Myocyte (in vitro differentiated cells): ENCODE results near the gene HIRA. TPM values are rescaled to one million over a fixed set of nuclear protein-coding genes. Genes with fewer than 3 reads are reported as not detected.

ENCODE experiments used
- DNase-seq: peaks from one replicate; pipeline ENCODE4 v3.0.0-alpha.2; 2012; ENCODE audit warnings: low read depth
- polyA plus RNA-seq: library from polyadenylated mRNA; unstranded; fragments of >200 nt; gene quantifications from one replicate; pipeline ENCODE4 v1.2.1, GENCODE V29; 2012; ENCODE audit warnings: missing spikeins
- total RNA-seq: library from RNA; depleted of rRNA; stranded (reverse); fragments of >200 nt; gene quantifications from 2 replicates; pipeline ENCODE4 v1.2.3, GENCODE V29; 2014

The HIRA gene
- 14.7 and 16.4 TPM in 2 replicates for total RNA-seq
- 22.4 TPM for polyA plus RNA-seq

- DNase-seq, result peak; percentile 81
Observed at GRCh38 chr22:19431649-19432132, at the start of gene HIRA. Gene HIRA, minus strand, starts transcription at chr22:19431733. Its CDS starts 257 bp downstream, at chr22:19431476.

GRCh38 chr22:19480789-19481188, 49.3 kb upstream of the HIRA start:
- DNase-seq, result no peak

GRCh38 chr22:19480173-19480568, 48.6 kb upstream of the HIRA start:
- no peak for DNase-seq

GRCh38 chr22:19479355-19480172, 48.0 kb upstream of the HIRA start, which contains the start of gene CDC45:
Gene CDC45, plus strand, starts transcription at chr22:19479920. Its CDS starts 49 bp downstream, at chr22:19479969.
- DNase-seq, result peak; percentile 99

- peak; percentile 88 for DNase-seq
Observed at GRCh38 chr22:19478901-19479354, 47.4 kb upstream of the HIRA start, which contains the start of gene UFD1. Gene UFD1, minus strand, starts transcription at chr22:19479193. Its CDS starts 108 bp downstream, at chr22:19479085.

- no peak for DNase-seq
Observed at GRCh38 chr22:19478045-19478900, 46.7 kb upstream of the HIRA start.

- DNase-seq, result no peak
Observed at GRCh38 chr22:19477321-19478044, 46.0 kb upstream of the HIRA start.

- no peak for DNase-seq
Observed at GRCh38 chr22:19476023-19476422, 44.5 kb upstream of the HIRA start.

- peak; percentile 81 for DNase-seq
Observed at GRCh38 chr22:19473578-19473977, 42.0 kb upstream of the HIRA start.

GRCh38 chr22:19472233-19472632, 40.7 kb upstream of the HIRA start:
- no peak for DNase-seq

- peak; percentile 30 for DNase-seq
Observed at GRCh38 chr22:19471572-19471971, 40.0 kb upstream of the HIRA start.

- no peak for DNase-seq
Observed at GRCh38 chr22:19470010-19470409, 38.5 kb upstream of the HIRA start.

GRCh38 chr22:19469421-19469820, 37.9 kb upstream of the HIRA start:
- DNase-seq, result no peak

- no peak for DNase-seq
Observed at GRCh38 chr22:19467912-19468311, 36.4 kb upstream of the HIRA start.

GRCh38 chr22:19466848-19467752, 35.6 kb upstream of the HIRA start:
- no peak for DNase-seq

GRCh38 chr22:19466126-19466716, 34.7 kb upstream of the HIRA start:
- peak; percentile 66 for DNase-seq

- no peak for DNase-seq
Observed at GRCh38 chr22:19464975-19465374, 33.4 kb upstream of the HIRA start.

- no peak for DNase-seq
Observed at GRCh38 chr22:19464546-19464945, 33.0 kb upstream of the HIRA start.
